Hypothalamus (tissue), 51 donors: ENCODE results near the gene GPR157.
"Not testable (repeated sequence)": the region's sequence is repeated elsewhere in the genome, so short reads cannot be mapped to it uniquely, and the experiment has no call there.

Source experiments
- DNase-seq, 51 donors: peaks; one replicate each; lab custom pipeline; 2025; lab: John Stamatoyannopoulos, UW

The GPR157 gene

GRCh38 chr1:9128520-9129265 is at the start of gene GPR157:
GPR157 (minus strand) TSS chr1:9129102; CDS start chr1:9129027, 75 bp downstream.
- peak in 25 of 51 donors; percentile 7 to 70 (median 39) for DNase-seq

- no peak for DNase-seq
These were observed 45.9 kb upstream of the GPR157 start for GRCh38 chr1:9174762-9175161.

GRCh38 chr1:9174243-9174642 is 45.3 kb upstream of the GPR157 start:
- no peak for DNase-seq

GRCh38 chr1:9169601-9170137 is 40.8 kb upstream of the GPR157 start:
- no peak for DNase-seq

- DNase-seq = no peak
These were observed 38.7 kb upstream of the GPR157 start for GRCh38 chr1:9167638-9168037.

- DNase-seq = no peak
These were observed 37.7 kb upstream of the GPR157 start for GRCh38 chr1:9166289-9167235.

GRCh38 chr1:9165396-9165795 is 36.5 kb upstream of the GPR157 start:
- no peak for DNase-seq

GRCh38 chr1:9164919-9165318 is 36.0 kb upstream of the GPR157 start:
- no peak for DNase-seq

- DNase-seq = no peak
These were observed 35.6 kb upstream of the GPR157 start for GRCh38 chr1:9164532-9164900.

- no peak for DNase-seq
These were observed 33.1 kb upstream of the GPR157 start for GRCh38 chr1:9161963-9162362.

- no peak for DNase-seq
These were observed 32.4 kb upstream of the GPR157 start for GRCh38 chr1:9161342-9161741.

GRCh38 chr1:9160079-9160717 is 31.3 kb upstream of the GPR157 start:
- DNase-seq = no peak

- DNase-seq = no peak
These were observed 27.0 kb upstream of the GPR157 start for GRCh38 chr1:9155879-9156278.

GRCh38 chr1:9155405-9155804 is 26.5 kb upstream of the GPR157 start:
- DNase-seq = not testable (repeated sequence)

- DNase-seq = no peak
These were observed 24.2 kb upstream of the GPR157 start for GRCh38 chr1:9153152-9153551.

GRCh38 chr1:9152535-9152934 is 23.6 kb upstream of the GPR157 start:
- no peak for DNase-seq

GRCh38 chr1:9151328-9151860 is 22.5 kb upstream of the GPR157 start:
- no peak for DNase-seq

- DNase-seq = peak in 10 of 51 donors; percentile 7 to 32 (median 24)
These were observed 21.9 kb upstream of the GPR157 start for GRCh38 chr1:9150582-9151327.

GRCh38 chr1:9149837-9150581 is 21.1 kb upstream of the GPR157 start:
- DNase-seq = no peak
